Muscle of leg (tissue), 11 donors: ENCODE data around the gene PLGRKT. TPM values are rescaled to one million over a fixed set of nuclear protein-coding genes. Genes with fewer than 3 reads are reported as not detected.
"Not testable (repeated sequence)": the region's sequence is repeated elsewhere in the genome, so short reads cannot be mapped to it uniquely, and the experiment has no call there.

ENCODE experiments used
- DNase-seq: peaks from one replicate; pipeline ENCODE4 v3.0.0; 2013
- H3K27ac ChIP-seq: one replicate; pipeline ENCODE4 v1.5.1; 2013; ENCODE audit warnings: mild to moderate bottlenecking, low read length, control low read depth
- H3K27me3 ChIP-seq: one replicate; pipeline ENCODE4 v1.6.1; 2013; ENCODE audit warnings: low read length; ENCODE audit not compliant: control insufficient read depth, insufficient read depth
- H3K36me3 ChIP-seq: one replicate; pipeline ENCODE4 v1.6.1; 2013; ENCODE audit warnings: low read length; ENCODE audit not compliant: control insufficient read depth, insufficient read depth
- H3K4me1 ChIP-seq: one replicate; pipeline ENCODE4 v1.6.1; 2013; ENCODE audit warnings: low read length; ENCODE audit not compliant: control insufficient read depth, insufficient read depth
- H3K4me3 ChIP-seq: one replicate; pipeline ENCODE4 v1.5.1; 2013; ENCODE audit warnings: low read length, control low read depth
- H3K9me3 ChIP-seq: replicated peaks from 2 replicates; pipeline ENCODE4 v1.6.1; 2013; ENCODE audit warnings: low read depth, low read length; ENCODE audit not compliant: control insufficient read depth
- WGBS: methylation state at CpG from one replicate; pipeline ENCODE4 v1.1.5; 2013; ENCODE audit warnings: missing lambda C conversion rate; ENCODE audit not compliant: insufficient coverage; 5-methylcytosine and 5-hydroxymethylcytosine counted together
- polyA plus RNA-seq, 8 donors: library from polyadenylated mRNA; unstranded; fragments of 120-200 nt; gene quantifications; one replicate each; pipeline versions ENCODE4 v1.2.1 to v1.2.3, GENCODE V29; 2013; ENCODE audit warnings: inconsistent platforms in 1 of 8, low replicate concordance in 1 of 8; ENCODE audit not compliant: insufficient read length in 8 of 8, insufficient read depth in 1 of 8
- total RNA-seq: library from RNA; stranded (reverse); fragments of 120-200 nt; gene quantifications from one replicate; pipeline ENCODE4 v1.2.4, GENCODE V29; 2013

PLGRKT gene
- total and polyA plus RNA-seq, 9 donors = 27.4 to 33.7 (median 30.9) TPM

DNA sequence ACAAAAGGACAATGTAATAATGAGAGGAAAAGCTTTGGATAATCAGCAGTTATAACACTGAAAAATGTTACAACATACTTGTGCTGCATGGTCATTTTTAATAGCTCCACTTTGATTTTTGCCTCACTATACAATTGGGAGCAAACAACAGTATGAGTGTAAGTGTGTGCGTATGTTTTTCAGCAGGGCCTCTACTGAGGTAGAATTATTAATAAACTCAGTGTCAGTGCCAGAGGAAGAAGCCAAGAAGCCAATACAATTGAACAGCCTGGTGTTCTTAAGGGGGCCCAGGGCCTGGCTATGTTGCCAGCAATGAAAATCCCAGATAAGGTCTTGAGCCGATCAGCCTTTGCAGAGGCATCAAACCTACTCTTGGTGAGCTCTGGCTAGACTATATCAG, 81.9 kb downstream of the PLGRKT start:
- no peak overlapping the region for H3K4me3 ChIP-seq
- no CpG with 5 or more reads among the region's 2 CpGs for WGBS
- peaks cover 4% of the 10 kb centered on the region for H3K36me3 ChIP-seq
- no peak for DNase-seq
- H3K27ac ChIP-seq = no peak overlapping the region
- H3K4me1 ChIP-seq = peaks cover 12% of the 10 kb centered on the region
- no peaks in the 10 kb centered on the region for H3K27me3 ChIP-seq
- peaks cover 2% of the 10 kb centered on the region for H3K9me3 ChIP-seq

DNA sequence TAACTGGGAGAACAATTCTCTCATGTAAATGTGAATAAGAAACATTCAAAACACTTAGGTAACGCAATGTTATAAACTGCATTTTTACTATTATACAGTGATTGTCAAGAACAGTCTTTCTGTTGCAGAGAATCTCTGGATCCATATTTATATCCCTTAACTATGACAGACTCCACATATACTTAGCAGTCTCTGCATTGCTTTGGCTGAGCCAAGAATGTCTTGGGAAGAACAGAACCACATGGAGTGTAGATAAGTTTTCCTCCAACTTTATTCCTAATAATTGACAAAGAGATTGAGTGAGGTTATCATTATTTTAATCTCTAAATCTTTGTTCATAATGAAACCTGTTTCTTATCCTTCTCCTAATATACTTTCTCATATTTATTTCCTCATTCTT, 82.5 kb downstream of the PLGRKT start:
- H3K4me3 ChIP-seq = no peak overlapping the region
- DNase-seq = no peak
- H3K27me3 ChIP-seq = no peaks in the 10 kb centered on the region
- H3K27ac ChIP-seq = no peak overlapping the region
- WGBS = no CpG with 5 or more reads among the region's 1 CpG
- H3K9me3 ChIP-seq = peaks cover 2% of the 10 kb centered on the region
- H3K36me3 ChIP-seq = peaks cover 4% of the 10 kb centered on the region
- H3K4me1 ChIP-seq = peaks cover 10% of the 10 kb centered on the region

DNA sequence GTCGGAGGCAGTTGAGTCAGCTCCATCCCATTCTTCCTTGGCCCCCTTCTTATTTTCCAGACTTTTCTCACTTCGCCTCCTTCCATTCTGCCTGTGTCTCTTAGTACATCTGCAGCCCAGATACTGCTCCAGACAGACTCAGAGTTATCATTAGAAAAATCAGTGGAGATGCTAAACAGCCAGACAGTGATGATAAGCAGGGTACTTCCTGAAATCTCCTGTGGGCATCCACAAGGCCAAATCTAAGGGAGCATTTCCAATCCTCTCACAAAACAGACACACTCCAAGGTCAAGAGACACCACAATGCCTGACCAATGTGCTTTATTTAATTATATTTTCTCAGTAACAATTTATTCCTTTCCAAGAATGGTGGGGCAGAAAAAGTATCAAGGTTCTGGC, 83.5 kb downstream of the PLGRKT start:
- no peak overlapping the region for H3K4me3 ChIP-seq
- peaks cover 10% of the 10 kb centered on the region for H3K4me1 ChIP-seq
- H3K36me3 ChIP-seq = peaks cover 4% of the 10 kb centered on the region
- no peaks in the 10 kb centered on the region for H3K27me3 ChIP-seq
- peaks cover 2% of the 10 kb centered on the region for H3K9me3 ChIP-seq
- 90% methylated on average over 2 of the region's 2 CpGs for WGBS
- no peak for DNase-seq
- H3K27ac ChIP-seq = no peak overlapping the region

DNA sequence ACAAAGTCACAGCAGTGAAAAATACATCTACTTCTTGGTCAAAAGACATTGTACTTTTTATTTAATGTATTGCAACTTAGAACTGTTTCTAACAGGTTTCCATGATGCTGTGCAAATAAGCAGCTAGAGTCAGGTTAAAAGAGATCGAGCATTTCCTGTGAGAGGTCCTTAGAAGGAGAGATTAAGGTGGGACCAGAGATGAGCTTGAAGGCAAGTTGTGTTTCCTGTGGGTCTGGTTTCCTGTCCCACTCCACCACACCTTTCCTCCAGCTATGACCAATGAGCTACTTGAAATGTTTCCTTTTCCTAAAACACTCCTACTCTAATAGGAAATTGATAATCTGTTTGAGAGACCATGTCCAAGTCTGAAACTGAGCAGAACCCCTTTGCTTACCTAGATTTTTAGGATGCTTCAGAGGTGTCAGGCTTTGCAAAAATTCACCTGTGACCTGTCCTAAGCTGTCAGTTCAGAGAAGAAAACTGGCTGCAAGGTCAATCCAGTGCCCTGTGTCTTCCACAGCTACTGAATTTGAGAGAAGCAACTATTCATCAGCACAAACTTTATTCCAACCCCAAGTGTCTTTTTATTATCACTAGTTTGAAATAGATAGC, 85.0 kb downstream of the PLGRKT start:
- peaks cover 8% of the 10 kb centered on the region for H3K4me1 ChIP-seq
- no peak for DNase-seq
- no peak overlapping the region for H3K27ac ChIP-seq
- no CpG with 5 or more reads among the region's 1 CpG for WGBS
- peaks cover 2% of the 10 kb centered on the region for H3K9me3 ChIP-seq
- no peaks in the 10 kb centered on the region for H3K27me3 ChIP-seq
- H3K4me3 ChIP-seq = no peak overlapping the region
- H3K36me3 ChIP-seq = peaks cover 4% of the 10 kb centered on the region

DNA sequence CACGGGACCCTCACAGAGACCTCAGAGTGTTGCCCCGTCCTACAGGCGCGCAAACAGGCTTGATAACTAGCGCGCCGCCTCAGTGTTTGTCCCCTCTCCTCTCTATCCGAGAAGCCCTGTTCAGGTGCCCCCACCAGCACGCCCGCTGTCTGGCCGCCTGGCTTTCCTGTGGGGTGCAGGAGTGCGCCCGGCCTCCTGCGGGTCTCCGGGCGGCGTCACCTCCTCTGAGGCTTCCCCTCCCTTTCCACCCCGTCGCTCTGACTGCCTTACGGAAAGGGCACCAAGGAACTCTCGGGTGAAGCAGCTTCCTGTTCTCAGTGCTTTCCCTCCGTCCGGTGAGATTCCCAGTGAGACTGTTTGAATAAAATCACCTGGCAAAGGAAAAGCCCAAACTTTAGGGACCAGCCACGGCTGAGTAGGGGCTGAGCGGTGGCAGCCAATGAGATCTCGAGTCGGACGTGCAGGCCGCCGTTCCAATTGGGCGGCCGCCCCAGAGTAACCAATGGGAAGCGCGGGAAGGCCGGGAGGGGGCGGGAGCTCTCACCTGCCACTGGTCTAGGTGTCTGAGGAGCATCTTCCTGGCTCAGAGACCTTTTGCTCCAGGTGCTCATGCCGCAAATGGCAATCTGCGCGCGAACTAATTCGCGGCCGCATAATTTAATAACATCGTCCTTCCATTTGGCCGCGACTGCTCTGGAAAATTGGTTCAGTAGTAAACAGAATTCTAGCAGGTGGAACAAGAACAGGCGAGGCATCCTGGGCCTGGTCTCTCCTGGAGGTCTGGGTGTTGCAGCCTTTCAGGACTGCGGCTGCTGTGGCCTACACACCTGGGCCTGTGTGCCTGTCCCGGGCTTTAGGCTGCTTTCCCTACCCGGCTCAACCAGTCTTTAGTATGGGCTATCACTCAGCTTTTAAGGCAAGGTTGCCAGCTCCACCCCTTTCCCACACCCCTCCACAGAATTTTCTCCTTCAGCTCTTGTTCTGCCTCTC, 98.4 kb downstream of the PLGRKT start, which contains the start of gene RLN1:
TSS of gene RLN1 (minus strand) at position 885 of the 990 bp plus-strand sequence. CDS start at position 755, 130 bp downstream.
- DNase-seq, H3K4me1 ChIP-seq, H3K27me3 ChIP-seq, H3K36me3 ChIP-seq, H3K27ac ChIP-seq, H3K9me3 ChIP-seq, H3K4me3 ChIP-seq: not testable (repeated sequence)
- WGBS = 20% methylated on average over 10 of the region's 50 CpGs

DNA sequence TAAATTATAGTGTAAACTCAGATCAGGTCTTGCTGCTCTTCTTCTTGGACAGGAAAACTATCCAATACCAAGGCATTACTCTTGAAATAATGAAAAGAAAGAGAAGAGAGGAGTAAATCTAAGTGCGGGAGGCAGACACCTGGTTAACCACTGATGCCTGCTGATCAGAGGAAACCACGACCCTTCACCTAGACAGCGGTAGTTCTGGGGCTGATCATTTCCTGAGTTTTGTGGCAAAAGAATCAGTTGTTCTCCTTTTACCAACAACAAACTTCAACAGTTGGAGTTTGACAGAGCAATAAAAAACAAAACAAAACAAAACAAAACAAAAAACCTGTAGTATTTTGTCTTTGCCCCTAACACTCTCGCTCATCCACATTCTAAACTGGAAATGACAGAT, 101.0 kb downstream of the PLGRKT start:
- peaks cover 4% of the 10 kb centered on the region for H3K27me3 ChIP-seq
- H3K36me3 ChIP-seq = no peaks in the 10 kb centered on the region
- no peaks in the 10 kb centered on the region for H3K9me3 ChIP-seq
- WGBS = no CpG with 5 or more reads among the region's 4 CpGs
- H3K4me1 ChIP-seq = no peaks in the 10 kb centered on the region
- H3K4me3 ChIP-seq = no peak overlapping the region
- DNase-seq = no peak
- no peak overlapping the region for H3K27ac ChIP-seq

DNA sequence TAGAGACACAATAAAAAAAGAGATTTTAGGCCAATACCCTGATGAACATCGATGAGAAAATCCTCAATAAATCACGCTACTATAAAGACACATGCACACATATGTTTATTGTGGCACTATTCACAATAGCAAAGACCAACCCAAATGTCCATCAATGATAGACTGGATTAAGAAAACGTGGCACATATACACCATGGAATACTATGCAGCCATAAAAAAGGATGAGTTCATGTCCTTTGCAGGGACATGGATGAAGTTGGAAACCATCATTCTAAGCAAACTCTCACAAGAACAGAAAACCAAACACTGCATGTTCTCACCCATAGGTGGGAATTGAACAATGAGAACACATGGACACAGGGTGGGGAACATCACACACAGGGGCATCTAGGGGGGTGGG, 106.4 kb downstream of the PLGRKT start:
- DNase-seq, H3K27me3 ChIP-seq, H3K4me3 ChIP-seq, H3K27ac ChIP-seq, H3K9me3 ChIP-seq, H3K4me1 ChIP-seq, H3K36me3 ChIP-seq: not testable (repeated sequence)
- no CpG with 5 or more reads among the region's 3 CpGs for WGBS

DNA sequence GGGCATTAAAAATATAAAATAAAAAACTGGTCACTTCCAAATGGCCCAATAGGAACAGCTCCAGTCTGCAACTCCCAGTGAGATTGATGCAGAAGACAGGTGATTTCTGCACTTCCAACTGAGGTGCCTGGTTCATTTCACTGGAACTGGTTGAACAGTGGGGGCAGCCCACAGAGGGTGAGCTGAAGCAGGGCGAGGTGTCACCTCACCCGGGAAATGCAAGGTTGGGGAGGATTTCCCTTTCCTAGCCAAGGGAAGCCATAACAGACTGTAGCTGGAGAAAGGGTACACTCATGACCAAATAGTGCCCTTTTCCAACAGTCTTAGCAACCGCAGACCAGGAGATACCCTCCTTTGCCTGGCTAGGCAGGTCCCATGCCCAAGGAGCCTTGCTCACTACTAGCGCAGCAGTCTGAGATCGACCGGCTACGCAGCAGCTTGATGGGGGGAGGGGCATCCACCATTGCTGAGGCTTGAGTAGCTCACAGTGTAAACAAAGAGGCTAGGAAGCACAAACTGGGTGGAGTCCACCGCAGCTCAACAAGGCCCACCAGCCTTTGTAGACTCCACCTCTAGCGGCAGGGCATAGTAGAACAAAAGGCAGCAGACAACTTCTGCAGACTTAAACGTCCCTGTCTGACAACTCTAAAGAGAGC, 110.7 kb downstream of the PLGRKT start:
- DNase-seq = no peak
- no peak overlapping the region for H3K4me3 ChIP-seq
- H3K27ac ChIP-seq = no peak overlapping the region
- H3K27me3 ChIP-seq = no peaks in the 10 kb centered on the region
- no peaks in the 10 kb centered on the region for H3K4me1 ChIP-seq
- no peaks in the 10 kb centered on the region for H3K9me3 ChIP-seq
- WGBS = 57% methylated on average over 8 of the region's 10 CpGs
- H3K36me3 ChIP-seq = no peaks in the 10 kb centered on the region

DNA sequence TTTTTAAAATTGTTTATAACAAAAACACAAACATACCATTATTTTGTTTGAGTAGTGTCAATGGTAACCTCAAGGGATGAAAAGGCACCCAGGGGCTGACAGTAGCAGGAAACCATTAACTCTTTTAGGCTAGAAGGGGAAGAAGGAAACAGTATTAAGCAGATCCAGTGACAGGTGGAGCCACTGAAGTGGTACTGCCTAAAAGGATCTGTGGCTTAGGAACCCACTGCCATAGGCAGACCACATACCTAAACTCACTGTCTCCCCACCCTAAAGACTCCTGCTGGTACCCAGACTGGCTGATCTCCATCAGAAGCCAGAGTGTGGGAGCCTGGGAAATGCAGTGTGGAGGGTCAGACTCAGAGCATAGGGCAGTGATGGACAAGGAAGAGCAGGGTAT, 111.5 kb downstream of the PLGRKT start:
- H3K27me3 ChIP-seq = no peaks in the 10 kb centered on the region

DNA sequence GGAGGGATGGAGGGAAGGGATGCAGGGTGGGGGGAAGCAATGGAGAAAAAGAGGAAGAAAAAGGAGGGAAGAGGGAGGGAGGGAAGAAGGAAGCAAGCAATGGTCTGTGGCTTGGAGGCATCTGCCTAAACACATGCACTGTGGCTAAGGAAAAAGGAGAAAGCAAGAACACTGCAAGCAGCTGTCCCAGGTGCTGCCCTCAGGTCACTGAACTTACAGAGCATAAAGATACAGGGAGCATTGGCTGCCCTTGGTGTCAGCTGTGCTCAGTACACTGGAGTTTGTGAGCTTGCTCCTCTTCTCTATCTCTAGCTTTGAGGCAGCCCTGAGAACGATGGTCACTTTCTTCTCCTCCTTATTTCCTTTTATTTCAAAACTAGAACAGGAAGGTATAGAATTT, 116.1 kb downstream of the PLGRKT start:
- not testable (repeated sequence) for H3K4me3 ChIP-seq, DNase-seq, H3K36me3 ChIP-seq, H3K27ac ChIP-seq, H3K27me3 ChIP-seq, H3K4me1 ChIP-seq, H3K9me3 ChIP-seq
- no CpG with 5 or more reads among the region's 1 CpG for whole genome bisulfite sequencing

More for the DNA sequence above, 111.5 kb downstream of the PLGRKT start:
- Histone ChIP-seq H3K9me3 (no peaks in the 10 kb centered on the region), H3K4me1 (no peaks in the 10 kb centered on the region), H3K4me3 (no peak overlapping the region), H3K27ac (no peak overlapping the region), H3K36me3 (no peaks in the 10 kb centered on the region)
- no peak for DNase-seq
